K562 (cell line): ENCODE data around the gene S100A2. TPM values are rescaled to one million over a fixed set of nuclear protein-coding genes. Genes with fewer than 3 reads are reported as not detected.

ENCODE experiments used
- ARID1B ChIP-seq: fragments of 450-650 bp; IDR thresholded peaks from 2 replicates; pipeline ENCODE4 v1.6.1; 2016; ENCODE audit warnings: antibody characterized with exemption, mild to moderate bottlenecking, inconsistent platforms
- EGR1 ChIP-seq: fragments of 450-650 bp; conservative IDR thresholded peaks from 2 replicates; pipeline ENCODE4 v1.6.1; 2017; ENCODE audit warnings: mild to moderate bottlenecking
- EP300 ChIP-seq: IDR thresholded peaks from 2 replicates; pipeline ENCODE4 v1.6.1; 2012; ENCODE audit warnings: low read length, improper control_type of control experiment
- GABPA ChIP-seq: fragments of 200-800 bp; sonication (Bioruptor generic); conservative IDR thresholded peaks from 2 replicates; pipeline ENCODE4 v1.6.1; 2016; ENCODE audit warnings: low read depth, missing genetic modification characterization, missing compliant biosample characterization
- GTF2E2 ChIP-seq: fragments of 200-800 bp; sonication (Bioruptor generic); IDR thresholded peaks from 2 replicates; pipeline ENCODE4 v1.6.1; 2016; ENCODE audit warnings: missing genetic modification characterization, missing compliant biosample characterization
- NFRKB ChIP-seq: fragments of 450-650 bp; IDR thresholded peaks from 2 replicates; pipeline ENCODE4 v1.6.1; 2016; ENCODE audit warnings: low read depth
- SAFB ChIP-seq: fragments of 200-400 bp; formaldehyde crosslinking; IDR thresholded peaks from 2 replicates; pipeline ENCODE4 v1.6.1; 2017; ENCODE audit warnings: low read depth, low read length, borderline replicate concordance
- SIN3A ChIP-seq, 2 experiments: fragments of 150-350 bp in 1 of 2; IDR thresholded peaks; 2 replicates each; pipeline ENCODE4 v1.6.1; 2011 to 2016; ENCODE audit warnings: borderline replicate concordance in 2 of 2, low read depth in 2 of 2, low read length in 2 of 2, mild to moderate bottlenecking in 2 of 2, moderate library complexity in 2 of 2; ENCODE audit not compliant: control insufficient read depth in 1 of 2
- SIX5 ChIP-seq, 2 experiments: IDR thresholded peaks; 2 replicates each; pipeline ENCODE4 v1.6.1; 2011; ENCODE audit warnings: low read length in 2 of 2, borderline replicate concordance in 1 of 2, low read depth in 1 of 2, mild to moderate bottlenecking in 1 of 2, moderate library complexity in 1 of 2; ENCODE audit not compliant: insufficient read depth in 1 of 2
- SMARCA4 ChIP-seq: fragments of 450-650 bp; IDR thresholded peaks from 2 replicates; pipeline ENCODE4 v1.6.1; 2016
- SMARCE1 ChIP-seq: fragments of 450-650 bp; IDR thresholded peaks from 2 replicates; pipeline ENCODE4 v1.7.1; 2016; ENCODE audit warnings: mild to moderate bottlenecking
- SMC3 ChIP-seq: conservative IDR thresholded peaks from 2 replicates; pipeline ENCODE4 v1.6.1; 2011; ENCODE audit warnings: low read depth, low read length, improper control_type of control experiment; ENCODE audit not compliant: insufficient read depth
- SPI1 ChIP-seq: IDR thresholded peaks from 2 replicates; pipeline ENCODE4 v1.6.1; 2011; ENCODE audit warnings: low read depth, low read length, control low read depth, borderline replicate concordance
- SUPT5H ChIP-seq: fragments of 450-650 bp; IDR thresholded peaks from 2 replicates; pipeline ENCODE4 v1.6.1; 2016
- ZBTB17 ChIP-seq: fragments of 450-650 bp; formaldehyde crosslinking; IDR thresholded peaks from 2 replicates; pipeline ENCODE4 v1.4.0; 2020; ENCODE audit warnings: mild to moderate bottlenecking
- polyA plus RNA-seq, 8 experiments: library from polyadenylated mRNA; depleted of rRNA in 4 of 8; stranded (reverse) in 5 of 8; unstranded in 3 of 8; fragments of >200 nt; fragmentation: Nextera tagmentation in 2 of 8; fragmentation: Illumina TruSeq in 1 of 8; extraction: Ambion mirVana in 2 of 8; extraction: Trizol in 1 of 8; gene quantifications; 2 replicates each; pipeline versions ENCODE4 v1.2.1 to v1.2.3, GENCODE V29; 2011 to 2014; ENCODE audit warnings: inconsistent platforms in 1 of 8, missing spikeins in 1 of 8
- total RNA-seq, 7 experiments: library from RNA; depleted of rRNA in 6 of 7; stranded (reverse); fragments of >200 nt in 6 of 7; fragmentation: Illumina TruSeq in 2 of 7; extraction: Trizol in 2 of 7; gene quantifications; 2 replicates each; pipeline versions ENCODE4 v1.2.1 to v1.2.3, GENCODE V29; 2011 to 2021; ENCODE audit warnings: low replicate concordance in 1 of 7
- TF ChIP-seq, protein P1 (sequence below), 2 experiments: fragments of 450-650 bp in 1 of 2; sonication (generic) in 1 of 2; formaldehyde crosslinking in 1 of 2; IDR thresholded peaks; 2 replicates each; pipeline versions ENCODE4 v1.7.1 to v1.9.0; 2016 to 2022; ENCODE audit warnings: inconsistent platforms in 1 of 2, mild to moderate bottlenecking in 1 of 2, missing genetic modification reagents in 1 of 2
- TF ChIP-seq, protein P2 (sequence below): fragments of 200-800 bp; sonication (Bioruptor generic); IDR thresholded peaks from 2 replicates; pipeline ENCODE4 v1.6.1; 2017; ENCODE audit warnings: missing genetic modification characterization, missing compliant biosample characterization

S100A2 gene
- total and polyA plus RNA-seq, 9 of the 15 experiments (the other 6 are each of a cell fraction or from before 2014, with no cell fraction given) = 0.28 to 0.65 (median 0.44) TPM; not detected in 4

DNA sequence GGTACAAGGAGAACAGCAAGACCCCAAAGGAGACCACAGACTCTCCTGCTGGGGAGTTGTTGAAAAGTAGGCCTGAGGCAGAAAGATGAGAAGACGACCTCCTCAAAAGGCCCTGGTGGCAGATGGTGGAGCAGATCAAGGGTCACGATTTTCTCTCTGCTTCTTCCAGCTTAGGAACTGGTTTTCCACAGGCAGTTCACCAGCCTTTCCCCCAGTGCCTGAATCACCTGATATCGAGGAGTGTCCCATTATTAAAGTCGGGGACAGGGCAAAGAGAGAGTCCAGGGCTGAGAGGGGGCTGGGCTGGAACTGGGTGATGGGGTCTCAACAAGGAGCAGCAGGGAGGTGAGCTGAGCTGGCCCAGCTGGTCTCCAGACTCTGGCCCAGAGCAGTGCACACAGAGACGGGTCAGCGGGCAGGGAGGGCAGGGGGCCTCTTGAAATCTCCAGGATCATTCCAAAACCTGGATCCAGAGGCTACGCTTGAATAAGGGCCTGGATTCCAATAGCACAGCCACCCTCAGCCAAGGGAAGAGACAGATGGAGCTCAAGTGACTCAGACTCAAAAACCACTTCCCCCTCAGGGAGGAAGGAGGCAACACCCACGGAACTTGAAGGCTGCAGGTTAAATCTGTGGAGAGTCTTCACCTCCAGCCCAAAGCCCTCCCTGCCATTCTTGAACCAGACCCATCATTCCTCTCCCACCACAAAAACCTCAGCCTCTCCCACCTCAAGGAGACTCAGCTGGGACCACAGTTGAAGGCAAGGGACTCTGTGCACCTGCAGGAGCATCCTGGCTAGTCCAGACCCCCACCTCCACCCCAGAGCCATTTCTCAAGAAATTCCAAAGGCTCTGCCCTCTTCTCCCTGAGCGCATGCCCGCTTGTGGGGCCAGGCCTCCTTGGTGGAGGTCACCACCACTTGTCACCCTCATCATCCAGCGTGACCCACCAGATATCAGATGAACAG is 25.0 kb downstream of the S100A2 start, which contains the start of gene S100A5 (continued):
- TF ChIP-seq SIN3A (IDR thresholded peaks at IDR 0.05; ENCODE audit: borderline replicate concordance in 2 of 2, control insufficient read depth in 1 of 2, low read depth in 2 of 2, low read length in 2 of 2) (no peak), SMARCA4 (peak; percentile 39; the same call in 1 of the 2 replicates), EP300 (no peak), ARID1B (peak; percentile 37; the same call in 1 of the 2 replicates), EGR1 (peak; percentile 51; the same call in 1 of the 2 replicates), NFRKB (no peak), GABPA (tag) (peak; percentile 57), SMARCE1 (0 out of 2 replicates have a peak, but pooled peaks have one; percentile 18), GTF2E2 (tag) (no peak), SUPT5H (no peak), SIX5 (IDR thresholded peaks at IDR 0.05; ENCODE audit: borderline replicate concordance in 1 of 2, insufficient read depth in 1 of 2, low read depth in 1 of 2, low read length in 2 of 2) (no peak), SPI1 (peak; percentile 89), ZBTB17 (CRISPR knock-in tag) (no peak), SAFB (no peak), SMC3 (no peak)
- TF ChIP-seq, protein P1, sequence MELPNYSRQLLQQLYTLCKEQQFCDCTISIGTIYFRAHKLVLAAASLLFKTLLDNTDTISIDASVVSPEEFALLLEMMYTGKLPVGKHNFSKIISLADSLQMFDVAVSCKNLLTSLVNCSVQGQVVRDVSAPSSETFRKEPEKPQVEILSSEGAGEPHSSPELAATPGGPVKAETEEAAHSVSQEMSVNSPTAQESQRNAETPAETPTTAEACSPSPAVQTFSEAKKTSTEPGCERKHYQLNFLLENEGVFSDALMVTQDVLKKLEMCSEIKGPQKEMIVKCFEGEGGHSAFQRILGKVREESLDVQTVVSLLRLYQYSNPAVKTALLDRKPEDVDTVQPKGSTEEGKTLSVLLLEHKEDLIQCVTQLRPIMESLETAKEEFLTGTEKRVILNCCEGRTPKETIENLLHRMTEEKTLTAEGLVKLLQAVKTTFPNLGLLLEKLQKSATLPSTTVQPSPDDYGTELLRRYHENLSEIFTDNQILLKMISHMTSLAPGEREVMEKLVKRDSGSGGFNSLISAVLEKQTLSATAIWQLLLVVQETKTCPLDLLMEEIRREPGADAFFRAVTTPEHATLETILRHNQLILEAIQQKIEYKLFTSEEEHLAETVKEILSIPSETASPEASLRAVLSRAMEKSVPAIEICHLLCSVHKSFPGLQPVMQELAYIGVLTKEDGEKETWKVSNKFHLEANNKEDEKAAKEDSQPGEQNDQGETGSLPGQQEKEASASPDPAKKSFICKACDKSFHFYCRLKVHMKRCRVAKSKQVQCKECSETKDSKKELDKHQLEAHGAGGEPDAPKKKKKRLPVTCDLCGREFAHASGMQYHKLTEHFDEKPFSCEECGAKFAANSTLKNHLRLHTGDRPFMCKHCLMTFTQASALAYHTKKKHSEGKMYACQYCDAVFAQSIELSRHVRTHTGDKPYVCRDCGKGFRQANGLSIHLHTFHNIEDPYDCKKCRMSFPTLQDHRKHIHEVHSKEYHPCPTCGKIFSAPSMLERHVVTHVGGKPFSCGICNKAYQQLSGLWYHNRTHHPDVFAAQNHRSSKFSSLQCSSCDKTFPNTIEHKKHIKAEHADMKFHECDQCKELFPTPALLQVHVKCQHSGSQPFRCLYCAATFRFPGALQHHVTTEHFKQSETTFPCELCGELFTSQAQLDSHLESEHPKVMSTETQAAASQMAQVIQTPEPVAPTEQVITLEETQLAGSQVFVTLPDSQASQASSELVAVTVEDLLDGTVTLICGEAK (IDR thresholded peaks at IDR 0.05) = no peak
- TF ChIP-seq, protein P1 (CRISPR knock-in tag; IDR thresholded peaks at IDR 0.05) = no peak
- TF ChIP-seq, protein P2, sequence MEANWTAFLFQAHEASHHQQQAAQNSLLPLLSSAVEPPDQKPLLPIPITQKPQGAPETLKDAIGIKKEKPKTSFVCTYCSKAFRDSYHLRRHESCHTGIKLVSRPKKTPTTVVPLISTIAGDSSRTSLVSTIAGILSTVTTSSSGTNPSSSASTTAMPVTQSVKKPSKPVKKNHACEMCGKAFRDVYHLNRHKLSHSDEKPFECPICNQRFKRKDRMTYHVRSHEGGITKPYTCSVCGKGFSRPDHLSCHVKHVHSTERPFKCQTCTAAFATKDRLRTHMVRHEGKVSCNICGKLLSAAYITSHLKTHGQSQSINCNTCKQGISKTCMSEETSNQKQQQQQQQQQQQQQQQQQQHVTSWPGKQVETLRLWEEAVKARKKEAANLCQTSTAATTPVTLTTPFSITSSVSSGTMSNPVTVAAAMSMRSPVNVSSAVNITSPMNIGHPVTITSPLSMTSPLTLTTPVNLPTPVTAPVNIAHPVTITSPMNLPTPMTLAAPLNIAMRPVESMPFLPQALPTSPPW (CRISPR knock-in tag) = peak; percentile 14; the same call in 1 of the 2 replicates
